Stimulated activated naive CD8-positive, alpha-beta T cell treated with anti-CD3 and anti-CD28 coated beads, Interleukin-15, amount 100 ng/mL, for 72 hours (primary cell): ENCODE results near the gene CNST.
"Not testable (repeated sequence)": the region's sequence is repeated elsewhere in the genome, so short reads cannot be mapped to it uniquely, and the experiment has no call there.

Experiments
- ATAC-seq: fragments of 150-1000 bp; cut with Tn5 transposase; 2 replicates; pipeline ENCODE4 v1.10.0; 2021; ENCODE audit warnings: mild to moderate bottlenecking, moderate library complexity
- DNase-seq, 2 donors: peaks; one replicate each; pipeline ENCODE4 v3.0.0; 2021 to 2022
- H3K27ac Mint-ChIP-seq, 2 donors: one replicate each; pipeline ENCODE4 v1.8.0; 2022; ENCODE audit warnings: mild to moderate bottlenecking in 2 of 2, mixed read lengths in 2 of 2, moderate library complexity in 2 of 2
- H3K27me3 Mint-ChIP-seq: one replicate; pipeline ENCODE4 v1.8.0; 2022; ENCODE audit warnings: mixed read lengths
- H3K4me1 Mint-ChIP-seq: one replicate; pipeline ENCODE4 v1.8.0; 2022; ENCODE audit warnings: mild to moderate bottlenecking, mixed read lengths
- H3K4me3 Mint-ChIP-seq, 2 donors: one replicate each; pipeline ENCODE4 v1.8.0; 2022; ENCODE audit warnings: mild to moderate bottlenecking in 2 of 2, mixed read lengths in 2 of 2, moderate library complexity in 1 of 2
- H3K9me3 Mint-ChIP-seq, 2 donors: one replicate each; pipeline ENCODE4 v1.8.0; 2022; ENCODE audit warnings: mixed read lengths in 2 of 2

Gene CNST

DNA sequence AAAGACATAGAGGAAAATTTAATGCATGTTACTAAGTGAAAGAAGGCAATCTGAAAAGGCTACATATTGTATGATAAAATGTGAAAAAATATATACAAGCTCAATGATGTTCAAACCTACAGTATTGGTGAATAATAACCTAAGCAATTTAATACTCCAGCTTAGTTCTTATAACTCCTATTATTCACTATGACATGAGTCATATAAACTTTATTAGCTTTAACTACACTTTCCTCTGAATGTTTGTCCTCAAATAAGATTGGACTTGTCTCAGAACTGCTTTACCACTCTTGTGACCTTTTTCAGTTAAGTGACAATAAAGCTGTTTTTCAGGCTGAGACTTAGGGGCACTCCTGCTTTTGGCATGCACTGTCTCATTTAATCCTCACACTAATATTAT, 50.9 kb downstream of the CNST start:
- Mint-ChIP-seq H3K4me1 (peaks cover 13% of the 10 kb centered on the region), H3K4me3 (no peak overlapping the region), H3K27ac (no peak overlapping the region), H3K27me3 (no peaks in the 10 kb centered on the region), H3K9me3 (no peaks in the 10 kb centered on the region)
- DNase-seq (no peak), ATAC-seq (no peak)

DNA sequence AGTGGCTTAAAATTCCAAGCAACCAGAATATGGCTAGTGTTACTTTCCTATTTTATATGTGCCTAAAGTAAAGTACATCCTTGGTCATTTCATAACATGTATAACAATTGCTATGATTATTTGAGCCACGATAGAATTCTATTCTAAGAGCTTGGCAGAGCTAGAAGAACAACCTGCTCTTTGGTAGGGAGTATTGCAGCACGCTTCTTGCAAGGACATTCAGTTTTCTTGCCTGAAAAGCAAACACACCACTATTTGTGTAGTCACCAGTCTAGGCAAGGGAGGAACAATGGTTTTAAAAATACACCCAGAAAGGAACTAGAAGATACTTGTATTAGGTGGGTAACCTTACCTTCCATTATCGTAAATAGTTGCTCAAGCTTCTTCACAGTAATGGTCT, 51.5 kb downstream of the CNST start:
- ATAC-seq: no peak
- Mint-ChIP-seq H3K4me1 (peaks cover 11% of the 10 kb centered on the region), H3K4me3 (no peak overlapping the region), H3K27ac (no peak overlapping the region), H3K27me3 (no peaks in the 10 kb centered on the region), H3K9me3 (no peaks in the 10 kb centered on the region)
- no peak for DNase-seq

DNA sequence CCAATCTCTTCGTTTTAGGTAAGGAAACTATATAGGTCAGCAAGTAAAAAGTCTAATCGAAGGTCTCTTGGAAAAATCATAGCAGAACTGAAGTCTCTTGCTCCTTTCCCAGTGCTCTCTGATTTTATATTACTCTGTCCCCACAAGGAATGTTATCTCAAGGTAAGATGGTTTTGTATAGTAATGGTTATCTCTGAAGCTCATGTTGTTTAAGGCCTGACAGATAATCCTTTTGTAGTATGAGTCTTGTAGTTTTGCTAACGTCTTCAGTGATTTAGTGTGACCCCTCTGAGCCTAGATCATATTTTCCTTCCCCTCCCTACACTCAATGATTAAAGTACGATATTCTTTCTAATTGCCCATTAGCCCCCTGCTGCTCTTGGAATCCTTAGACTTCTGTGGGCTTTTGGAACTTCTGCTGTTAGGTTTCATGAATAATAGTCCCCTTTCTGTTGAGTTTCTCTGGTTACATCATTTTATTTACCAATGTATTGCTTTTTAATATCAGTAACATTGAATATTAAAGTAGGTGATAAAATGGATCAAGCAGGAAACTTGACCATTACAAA, 52.1 kb downstream of the CNST start:
- H3K4me1 Mint-ChIP-seq: peaks cover 5% of the 10 kb centered on the region
- ATAC-seq: no peak
- DNase-seq: no peak
- H3K4me3 Mint-ChIP-seq: no peak overlapping the region
- H3K27me3 Mint-ChIP-seq: no peaks in the 10 kb centered on the region
- no peaks in the 10 kb centered on the region for H3K9me3 Mint-ChIP-seq
- H3K27ac Mint-ChIP-seq: no peak overlapping the region

DNA sequence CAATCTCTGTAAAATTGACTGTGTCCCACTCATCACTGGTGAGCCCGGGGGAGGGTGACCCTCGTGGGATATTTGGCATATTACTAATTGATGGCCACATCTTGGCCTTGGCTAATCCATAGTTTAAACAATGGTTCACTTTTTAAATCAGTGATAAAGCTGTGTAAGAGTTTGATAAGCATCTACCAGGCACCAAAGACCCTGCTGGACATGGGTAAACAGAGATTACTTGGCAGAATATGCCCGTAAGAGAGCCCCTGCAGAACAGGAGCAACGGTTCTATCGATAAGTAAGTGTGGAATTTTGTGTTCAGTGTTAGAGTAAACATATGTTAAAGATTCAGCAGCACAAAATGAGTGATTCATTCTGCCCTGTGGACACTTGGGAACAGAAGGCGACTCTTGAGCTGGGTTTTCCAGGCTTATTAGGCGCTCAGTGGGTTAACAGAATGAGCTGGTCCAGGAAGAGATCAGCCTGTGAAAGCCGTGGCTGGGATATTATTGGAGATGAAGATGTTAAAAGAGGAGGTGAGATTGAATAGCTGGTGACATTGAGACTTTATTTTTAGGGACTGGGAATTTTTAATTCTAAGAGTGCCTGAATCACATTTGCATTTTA, 55.9 kb downstream of the CNST start:
- Mint-ChIP-seq H3K27me3 (no peaks in the 10 kb centered on the region), H3K9me3 (no peaks in the 10 kb centered on the region), H3K4me1 (no peaks in the 10 kb centered on the region), H3K4me3 (no peak overlapping the region), H3K27ac (peak overlapping the region; percentile 69 to 78)
- no peak for DNase-seq
- no peak for ATAC-seq

DNA sequence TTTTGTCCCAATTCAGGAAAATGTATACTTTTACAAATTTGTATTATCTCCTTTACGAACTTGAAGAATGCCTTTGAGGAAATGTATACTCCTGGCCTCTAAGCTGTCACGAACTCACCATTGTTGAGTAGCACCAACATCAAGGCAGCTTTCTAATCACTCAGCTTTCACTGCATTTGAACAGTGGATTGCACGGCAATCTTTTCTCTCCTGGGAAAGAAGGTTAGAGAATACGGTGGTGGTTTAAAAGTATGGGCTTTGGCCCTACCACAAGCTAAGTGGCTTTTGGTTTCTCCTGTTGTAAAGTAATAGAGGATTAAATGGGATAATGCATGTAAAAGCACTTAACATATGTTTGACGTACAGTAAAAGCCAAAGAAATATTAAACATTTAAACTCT, 57.8 kb downstream of the CNST start:
- H3K27ac Mint-ChIP-seq: no peak overlapping the region
- H3K4me3 Mint-ChIP-seq: no peak overlapping the region
- peaks cover 7% of the 10 kb centered on the region for H3K4me1 Mint-ChIP-seq
- H3K27me3 Mint-ChIP-seq: no peaks in the 10 kb centered on the region
- no peaks in the 10 kb centered on the region for H3K9me3 Mint-ChIP-seq
- ATAC-seq (no peak), DNase-seq (no peak)

DNA sequence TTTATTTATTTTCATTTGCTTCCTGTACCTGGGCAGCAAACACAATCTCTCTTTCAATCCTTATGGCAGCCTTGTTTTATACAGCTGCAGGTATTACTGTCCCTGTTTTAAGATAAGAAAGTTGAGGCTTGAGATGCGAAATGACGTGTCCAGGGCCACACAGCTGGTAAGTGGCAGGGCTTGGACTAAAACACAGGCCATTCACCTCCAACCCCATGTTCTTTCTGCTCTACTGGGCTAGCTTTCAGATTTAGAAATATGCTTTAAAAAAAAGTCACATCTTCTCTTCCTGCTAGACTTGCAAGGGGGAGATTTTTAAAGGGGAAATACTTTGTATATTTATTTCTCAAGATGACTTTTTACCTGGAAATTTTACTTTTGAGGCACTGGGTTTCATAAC, 62.8 kb downstream of the CNST start:
- H3K4me3 Mint-ChIP-seq: no peak overlapping the region
- no peaks in the 10 kb centered on the region for H3K9me3 Mint-ChIP-seq
- no peaks in the 10 kb centered on the region for H3K27me3 Mint-ChIP-seq
- H3K4me1 Mint-ChIP-seq: peaks cover 11% of the 10 kb centered on the region
- H3K27ac Mint-ChIP-seq: peak overlapping the region in 1 of 2 donors; percentile 9
- DNase-seq (no peak), ATAC-seq (no peak)

DNA sequence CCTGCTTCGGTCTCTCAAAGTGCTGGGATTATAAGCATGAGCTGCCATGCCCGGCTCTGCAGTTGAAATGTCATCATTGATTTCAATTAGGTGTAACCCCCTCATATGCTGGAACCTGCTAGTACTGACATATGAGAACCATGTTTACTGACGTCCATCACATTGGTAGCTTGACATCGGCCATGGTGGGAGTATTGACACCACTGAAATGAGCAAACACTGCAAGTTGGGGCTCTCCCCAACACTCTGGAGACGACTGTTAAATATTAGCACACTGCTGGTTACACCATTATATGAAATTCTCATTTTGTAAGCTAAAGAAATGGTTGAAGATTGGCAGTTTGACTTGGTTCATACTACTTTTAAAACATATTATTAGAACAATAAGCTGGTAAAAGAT, 63.7 kb downstream of the CNST start:
- no peak overlapping the region for H3K4me3 Mint-ChIP-seq
- peaks cover 11% of the 10 kb centered on the region for H3K4me1 Mint-ChIP-seq
- ATAC-seq (peak; percentile 65), DNase-seq (peak in 1 of 2 donors; percentile 14)
- H3K27ac Mint-ChIP-seq: peak overlapping the region in 1 of 2 donors; percentile 19
- no peaks in the 10 kb centered on the region for H3K9me3 Mint-ChIP-seq
- H3K27me3 Mint-ChIP-seq: no peaks in the 10 kb centered on the region

DNA sequence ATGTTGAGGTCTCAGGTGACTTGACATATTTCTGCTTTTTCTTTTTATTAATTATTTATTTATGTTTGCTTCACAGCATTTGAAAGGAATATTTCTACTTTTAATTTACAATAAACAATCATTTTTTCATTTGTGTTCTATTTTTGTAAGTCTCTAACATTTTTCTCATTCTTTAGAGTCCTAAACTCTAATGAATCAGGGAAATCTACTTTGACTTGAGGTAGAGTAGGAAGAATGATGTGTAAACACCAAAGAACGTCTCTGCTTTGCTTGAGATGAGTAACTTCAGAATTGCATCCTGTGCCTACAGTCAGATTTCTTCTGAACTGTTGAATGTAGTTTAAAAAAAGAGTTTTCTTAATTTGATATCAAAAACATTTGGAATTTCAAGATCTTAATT, 65.2 kb downstream of the CNST start:
- DNase-seq: no peak
- Mint-ChIP-seq H3K9me3 (no peaks in the 10 kb centered on the region), H3K27me3 (no peaks in the 10 kb centered on the region), H3K4me1 (peaks cover 11% of the 10 kb centered on the region), H3K4me3 (no peak overlapping the region), H3K27ac (no peak overlapping the region)
- ATAC-seq: no peak

DNA sequence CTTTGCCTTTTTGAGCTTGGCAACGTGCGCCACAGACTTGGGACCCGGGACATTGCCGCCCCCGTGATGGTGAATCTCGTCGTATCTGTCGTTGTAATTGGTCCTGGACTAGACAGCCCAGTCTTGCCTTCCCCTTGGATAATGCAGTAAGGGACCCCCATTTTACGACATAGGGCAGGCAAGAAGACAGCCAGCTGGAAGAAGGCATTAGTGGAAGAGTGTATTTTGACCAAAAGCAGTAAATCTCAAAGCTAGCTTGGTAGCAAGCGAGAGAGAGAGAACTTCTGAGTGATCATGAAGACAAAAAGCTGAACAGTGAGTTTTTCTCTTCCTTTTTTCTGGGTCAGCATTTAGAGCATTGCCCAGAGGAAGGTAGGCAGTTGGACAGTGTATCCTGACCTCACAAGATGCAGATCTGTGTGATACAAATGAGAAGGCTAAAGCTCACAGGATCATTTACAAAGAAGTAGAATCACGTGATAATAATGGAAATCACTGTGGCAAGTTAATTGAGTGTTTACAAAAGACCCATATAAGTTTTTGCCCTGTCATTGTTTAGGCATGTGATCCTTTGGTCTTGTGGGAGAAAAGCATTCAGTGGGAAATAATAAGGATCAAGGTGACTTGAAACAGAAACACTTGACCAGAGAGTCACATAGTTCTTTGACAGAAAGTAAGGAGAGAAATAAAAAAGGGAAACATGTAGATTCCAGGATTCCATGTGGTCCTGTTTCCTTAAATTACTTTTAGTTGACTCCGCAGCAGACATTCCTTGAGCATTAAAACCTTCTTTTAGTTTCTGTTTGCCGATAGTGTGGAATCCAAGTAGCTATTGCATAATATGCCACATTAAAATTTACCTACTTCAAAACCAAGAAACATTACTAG, 66.3 kb downstream of the CNST start:
- H3K4me1 Mint-ChIP-seq: peaks cover 11% of the 10 kb centered on the region
- no peak overlapping the region for H3K4me3 Mint-ChIP-seq
- H3K27ac Mint-ChIP-seq: peak overlapping the region in 1 of 2 donors; percentile 52
- no peak for DNase-seq
- no peaks in the 10 kb centered on the region for H3K9me3 Mint-ChIP-seq
- no peaks in the 10 kb centered on the region for H3K27me3 Mint-ChIP-seq
- no peak for ATAC-seq

DNA sequence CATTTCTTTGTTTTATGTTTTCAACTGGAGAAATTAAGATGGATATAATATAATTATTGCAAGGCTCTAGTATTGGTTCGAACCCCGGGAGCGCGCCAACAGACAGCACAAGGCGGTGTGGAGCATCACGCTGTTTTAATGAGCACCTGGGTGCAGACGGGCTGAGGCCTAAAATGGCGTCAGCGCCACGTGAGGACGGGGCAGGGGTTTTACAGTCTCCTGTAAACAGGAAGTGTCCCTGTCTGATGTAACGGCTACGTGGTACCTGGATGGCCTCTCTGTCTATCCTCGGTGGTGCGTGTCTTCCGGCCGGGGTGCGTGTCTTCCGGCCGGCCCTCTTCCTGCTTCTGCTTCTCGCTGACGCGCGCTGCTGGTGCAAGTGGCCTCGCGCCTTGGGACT, 68.4 kb downstream of the CNST start:
- not testable (repeated sequence) for H3K9me3 Mint-ChIP-seq, H3K4me1 Mint-ChIP-seq, H3K27me3 Mint-ChIP-seq, ATAC-seq, H3K27ac Mint-ChIP-seq, DNase-seq, H3K4me3 Mint-ChIP-seq

DNA sequence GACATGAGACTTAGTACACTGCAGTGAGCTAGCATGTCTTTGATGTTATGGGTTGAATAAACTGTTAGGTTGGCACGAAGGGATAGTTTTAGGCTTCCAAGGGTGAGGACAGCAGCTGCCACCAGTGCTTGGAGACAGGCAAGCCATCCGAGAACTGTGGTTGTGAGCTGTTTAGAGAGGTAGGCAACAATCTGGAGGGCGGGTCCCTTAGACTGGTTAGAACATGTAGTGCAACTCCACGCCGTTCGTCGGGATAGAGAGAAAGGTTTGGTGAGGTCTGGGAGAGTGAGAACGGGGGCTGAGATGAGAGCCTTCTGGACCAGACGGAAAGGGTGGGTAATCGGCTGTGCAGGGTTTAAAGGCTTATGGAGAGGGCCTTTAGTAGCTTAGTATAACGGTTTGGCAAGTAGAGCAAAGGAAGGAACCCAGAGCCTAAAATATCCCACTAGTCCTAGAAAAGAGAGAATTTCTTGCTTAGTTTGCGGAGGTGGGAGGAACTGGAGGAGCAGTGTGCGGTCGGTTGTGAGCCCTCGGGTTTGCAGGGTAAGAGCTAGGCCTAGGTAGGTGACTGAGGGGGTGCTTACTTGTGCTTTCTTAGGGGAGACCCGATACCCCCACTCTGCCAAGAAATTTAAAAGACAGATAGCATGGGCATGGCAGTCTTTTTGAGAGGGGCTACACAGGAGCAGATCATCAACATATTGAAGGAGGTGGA, 72.8 kb downstream of the CNST start:
- H3K4me1 Mint-ChIP-seq: no peaks in the 10 kb centered on the region
- H3K27me3 Mint-ChIP-seq: no peaks in the 10 kb centered on the region
- ATAC-seq (no peak), DNase-seq (no peak)
- H3K27ac Mint-ChIP-seq: no peak overlapping the region
- H3K4me3 Mint-ChIP-seq: no peak overlapping the region
- peaks cover 8 to 10% of the 10 kb centered on the region in 2 donors for H3K9me3 Mint-ChIP-seq

DNA sequence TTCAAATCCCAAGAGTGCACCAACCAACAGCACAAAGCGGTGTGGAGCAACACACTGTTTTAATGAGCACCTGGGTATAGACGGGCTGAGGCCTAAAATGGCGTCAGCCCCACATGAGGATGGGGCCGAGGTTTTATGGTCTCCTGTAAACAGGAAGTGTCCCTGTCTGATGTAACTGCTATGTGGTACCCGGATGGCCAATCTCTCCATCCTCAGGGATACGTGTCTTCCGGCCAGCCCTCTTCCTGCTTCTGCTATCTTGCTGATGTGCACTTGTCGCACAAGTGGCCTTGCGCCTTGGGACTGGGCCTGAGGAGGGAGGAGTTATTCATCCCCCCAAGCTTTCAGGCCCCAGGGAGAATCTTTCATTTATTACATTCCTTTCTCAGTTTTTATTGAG, 73.5 kb downstream of the CNST start:
- H3K27ac Mint-ChIP-seq: peak overlapping the region in 1 of 2 donors; percentile 75
- H3K4me3 Mint-ChIP-seq: no peak overlapping the region
- H3K9me3 Mint-ChIP-seq: peaks cover 8 to 10% of the 10 kb centered on the region in 2 donors
- no peaks in the 10 kb centered on the region for H3K27me3 Mint-ChIP-seq
- no peak for ATAC-seq
- H3K4me1 Mint-ChIP-seq: no peaks in the 10 kb centered on the region
- DNase-seq: no peak

DNA sequence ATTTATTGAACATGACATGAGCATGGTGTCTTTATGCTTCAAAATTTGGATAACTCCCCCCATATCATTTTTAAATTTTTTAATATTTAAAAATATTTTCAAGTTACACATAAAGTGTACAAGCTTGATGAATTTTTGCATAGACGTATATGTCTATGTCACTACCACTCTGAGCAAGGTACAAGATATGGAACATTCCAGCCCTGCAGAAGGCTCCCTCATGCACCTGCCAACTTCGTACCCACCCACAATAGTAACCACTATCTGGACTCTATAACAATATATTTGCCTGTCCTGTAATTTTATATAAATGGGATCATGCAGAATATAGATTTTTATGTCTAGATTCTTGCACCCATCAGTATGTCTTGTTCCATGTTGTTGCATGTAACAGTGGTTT, 74.5 kb downstream of the CNST start:
- ATAC-seq (no peak), DNase-seq (no peak)
- H3K27me3 Mint-ChIP-seq: no peaks in the 10 kb centered on the region
- no peak overlapping the region for H3K4me3 Mint-ChIP-seq
- H3K4me1 Mint-ChIP-seq: no peaks in the 10 kb centered on the region
- peaks cover 8 to 10% of the 10 kb centered on the region in 2 donors for H3K9me3 Mint-ChIP-seq
- no peak overlapping the region for H3K27ac Mint-ChIP-seq

DNA sequence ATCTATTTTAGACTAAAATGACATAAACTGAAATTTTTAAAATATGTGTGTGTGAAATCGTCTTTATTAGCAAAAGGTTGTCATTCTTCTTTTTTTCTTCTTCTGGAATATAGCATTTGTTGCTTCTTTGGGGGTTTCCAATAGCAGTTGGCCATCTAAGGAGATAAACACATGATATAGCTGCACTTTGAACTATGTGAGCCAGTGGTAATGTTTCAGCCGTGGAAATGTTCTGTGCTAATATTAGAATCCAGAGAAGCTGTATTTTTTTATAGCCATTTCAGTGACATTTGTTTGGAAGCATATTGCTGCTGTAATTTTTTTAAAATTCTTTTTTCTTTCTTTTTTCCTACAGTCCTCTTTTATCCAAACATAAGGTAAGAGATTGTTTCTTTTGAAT, 75.1 kb downstream of the CNST start:
- no peak for ATAC-seq
- DNase-seq: no peak
- Mint-ChIP-seq H3K27me3 (no peaks in the 10 kb centered on the region), H3K4me1 (no peaks in the 10 kb centered on the region), H3K9me3 (peaks cover 8 to 10% of the 10 kb centered on the region in 2 donors), H3K27ac (no peak overlapping the region), H3K4me3 (no peak overlapping the region)

DNA sequence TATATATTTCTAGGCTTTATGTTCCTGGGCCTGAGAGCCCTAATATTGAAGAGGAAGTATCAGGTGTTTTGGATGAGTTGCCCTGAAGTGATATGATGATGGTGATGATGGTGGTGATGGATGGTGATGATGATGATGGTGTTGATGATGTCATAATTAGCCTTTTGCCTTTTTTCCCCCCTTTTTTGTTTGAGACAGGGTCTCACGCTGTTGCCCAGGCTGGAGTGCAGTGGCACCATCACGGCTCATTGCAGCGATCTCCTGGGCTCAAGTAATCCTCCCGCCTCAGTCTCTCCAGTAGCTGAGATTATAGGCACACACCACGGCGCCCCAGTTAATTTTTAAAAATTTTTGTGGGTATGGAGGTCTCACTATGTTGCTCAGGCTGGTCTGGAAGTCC, 76.5 kb downstream of the CNST start:
- Mint-ChIP-seq H3K9me3 (peaks cover 8 to 10% of the 10 kb centered on the region in 2 donors), H3K4me3 (no peak overlapping the region), H3K27me3 (no peaks in the 10 kb centered on the region), H3K27ac (peak overlapping the region; percentile 87 to 92), H3K4me1 (peaks cover 5% of the 10 kb centered on the region)
- ATAC-seq (no peak), DNase-seq (no peak)

DNA sequence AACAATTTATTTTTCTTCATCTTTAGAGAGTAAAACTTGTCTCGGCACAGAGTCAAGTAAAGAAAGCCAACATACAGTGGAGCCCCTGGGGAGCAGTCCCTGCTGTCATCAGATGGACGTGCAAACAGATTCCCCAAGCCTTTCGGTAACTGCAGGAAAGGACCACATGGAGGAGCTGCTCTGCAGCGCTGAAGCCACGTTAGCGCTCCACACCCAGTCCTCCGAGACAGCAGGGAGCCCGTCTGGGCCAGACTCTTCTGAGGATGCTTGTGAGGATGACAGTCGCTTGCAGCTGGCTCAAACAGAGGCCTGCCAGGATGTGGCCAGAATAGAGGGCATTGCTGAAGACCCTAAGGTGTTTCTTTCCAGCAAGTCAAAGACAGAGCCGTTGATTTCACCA, 80.9 kb downstream of the CNST start:
- ATAC-seq (no peak), DNase-seq (no peak)
- H3K4me1 Mint-ChIP-seq: peaks cover 13% of the 10 kb centered on the region
- H3K27me3 Mint-ChIP-seq: no peaks in the 10 kb centered on the region
- H3K9me3 Mint-ChIP-seq: peaks cover 8 to 10% of the 10 kb centered on the region in 2 donors
- H3K27ac Mint-ChIP-seq: peak overlapping the region in 1 of 2 donors; percentile 80
- H3K4me3 Mint-ChIP-seq: no peak overlapping the region
